AG10803 (cell line): Measurements from ENCODE around the gene SMYD5.
"Not testable (repeated sequence)": the region's sequence is repeated elsewhere in the genome, so short reads cannot be mapped to it uniquely, and the experiment has no call there.

Source experiments
- DNase-seq: peaks from one replicate; pipeline ENCODE4 v3.0.0; 2010; ENCODE audit warnings: low read depth
- H3K4me3 ChIP-seq: 2 replicates; pipeline ENCODE4 v1.5.1; 2011; ENCODE audit warnings: mild to moderate bottlenecking, low read length, control low read depth
- TF ChIP-seq, protein P1 (sequence below): conservative IDR thresholded peaks from 2 replicates; pipeline ENCODE4 v1.5.1; 2011; ENCODE audit warnings: mild to moderate bottlenecking, low read length, control low read depth, inconsistent platforms

SMYD5 gene

DNA sequence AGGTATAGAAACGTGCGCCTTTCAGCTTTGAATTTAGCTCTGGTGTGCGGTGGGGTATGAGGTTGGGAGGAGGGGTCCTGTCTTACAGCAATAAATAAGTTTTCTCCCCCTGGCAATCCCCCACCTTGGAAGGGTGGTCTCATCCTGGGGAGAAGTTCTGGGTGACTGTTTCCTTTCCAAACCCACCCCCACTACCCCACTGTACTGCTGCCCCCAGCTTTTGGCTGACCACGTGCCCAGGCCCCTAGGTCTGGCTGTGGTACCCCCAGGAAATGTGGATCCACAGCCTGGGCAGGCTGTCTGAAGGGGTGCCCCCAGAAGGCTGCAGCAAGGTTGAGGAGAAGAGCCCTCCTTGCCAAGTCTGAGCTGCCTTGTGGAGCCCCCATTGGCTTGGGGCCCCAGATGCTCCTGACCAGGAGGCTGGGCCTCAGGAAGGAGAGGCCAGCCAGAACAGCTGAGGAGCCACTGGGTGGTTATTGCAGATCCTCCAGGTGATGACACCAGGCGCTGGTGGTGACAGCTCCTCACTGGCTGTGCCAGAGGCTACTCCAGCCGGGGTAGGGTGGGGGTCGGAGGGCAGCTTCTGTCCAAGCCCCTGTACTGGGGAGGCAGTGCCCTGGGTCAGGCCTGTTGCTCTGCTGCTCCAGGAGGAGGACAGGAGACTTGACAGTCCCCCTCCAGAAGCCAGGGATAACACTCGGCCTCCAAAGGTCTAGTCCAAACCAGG, 44.3 kb downstream of the SMYD5 start:
- TF ChIP-seq, protein P1, sequence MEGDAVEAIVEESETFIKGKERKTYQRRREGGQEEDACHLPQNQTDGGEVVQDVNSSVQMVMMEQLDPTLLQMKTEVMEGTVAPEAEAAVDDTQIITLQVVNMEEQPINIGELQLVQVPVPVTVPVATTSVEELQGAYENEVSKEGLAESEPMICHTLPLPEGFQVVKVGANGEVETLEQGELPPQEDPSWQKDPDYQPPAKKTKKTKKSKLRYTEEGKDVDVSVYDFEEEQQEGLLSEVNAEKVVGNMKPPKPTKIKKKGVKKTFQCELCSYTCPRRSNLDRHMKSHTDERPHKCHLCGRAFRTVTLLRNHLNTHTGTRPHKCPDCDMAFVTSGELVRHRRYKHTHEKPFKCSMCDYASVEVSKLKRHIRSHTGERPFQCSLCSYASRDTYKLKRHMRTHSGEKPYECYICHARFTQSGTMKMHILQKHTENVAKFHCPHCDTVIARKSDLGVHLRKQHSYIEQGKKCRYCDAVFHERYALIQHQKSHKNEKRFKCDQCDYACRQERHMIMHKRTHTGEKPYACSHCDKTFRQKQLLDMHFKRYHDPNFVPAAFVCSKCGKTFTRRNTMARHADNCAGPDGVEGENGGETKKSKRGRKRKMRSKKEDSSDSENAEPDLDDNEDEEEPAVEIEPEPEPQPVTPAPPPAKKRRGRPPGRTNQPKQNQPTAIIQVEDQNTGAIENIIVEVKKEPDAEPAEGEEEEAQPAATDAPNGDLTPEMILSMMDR, result no peak
- no peak for DNase-seq
- H3K4me3 ChIP-seq, result no peak overlapping the region

DNA sequence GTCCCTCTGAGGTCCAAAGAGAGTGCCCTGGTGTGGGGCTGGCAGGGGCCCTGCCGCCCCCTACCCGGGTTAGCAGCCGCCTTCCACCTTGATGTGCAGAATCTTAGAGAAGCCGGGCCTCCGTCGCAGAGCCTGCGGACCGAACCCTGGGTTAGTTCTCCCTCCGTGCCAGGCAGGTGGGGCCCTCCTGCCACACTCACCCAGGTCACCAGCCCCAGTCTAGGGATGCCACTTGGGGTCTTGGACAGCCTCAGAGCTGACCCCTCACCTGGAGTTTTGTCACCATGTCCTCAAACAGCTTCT, 44.8 kb downstream of the SMYD5 start:
- TF ChIP-seq, protein P1, result no peak

DNA sequence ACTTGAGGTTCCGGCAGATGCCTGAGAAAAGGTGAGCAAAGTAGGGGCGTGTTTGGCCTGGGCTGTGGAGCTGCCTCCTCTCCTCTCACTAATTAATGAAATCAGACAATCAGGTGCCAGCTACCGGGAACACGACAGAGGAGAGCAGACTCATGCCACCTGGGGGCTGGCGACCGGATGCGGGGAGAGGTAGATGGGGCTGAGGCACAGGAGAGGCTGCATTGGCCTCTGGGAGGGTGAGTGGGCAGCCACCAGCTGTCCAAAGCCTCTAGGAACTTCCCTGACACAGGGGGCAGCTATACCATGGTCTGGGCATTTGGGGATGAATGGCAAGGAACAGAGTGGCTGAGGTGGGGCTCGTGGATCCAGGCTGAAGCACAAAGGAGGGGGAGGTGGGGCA, 45.2 kb downstream of the SMYD5 start:
- TF ChIP-seq, protein P1, result no peak
- H3K4me3 ChIP-seq, result no peak overlapping the region
- DNase-seq, result no peak

More for the DNA sequence above, 44.8 kb downstream of the SMYD5 start:
- H3K4me3 ChIP-seq, result no peak overlapping the region
- no peak for DNase-seq

DNA sequence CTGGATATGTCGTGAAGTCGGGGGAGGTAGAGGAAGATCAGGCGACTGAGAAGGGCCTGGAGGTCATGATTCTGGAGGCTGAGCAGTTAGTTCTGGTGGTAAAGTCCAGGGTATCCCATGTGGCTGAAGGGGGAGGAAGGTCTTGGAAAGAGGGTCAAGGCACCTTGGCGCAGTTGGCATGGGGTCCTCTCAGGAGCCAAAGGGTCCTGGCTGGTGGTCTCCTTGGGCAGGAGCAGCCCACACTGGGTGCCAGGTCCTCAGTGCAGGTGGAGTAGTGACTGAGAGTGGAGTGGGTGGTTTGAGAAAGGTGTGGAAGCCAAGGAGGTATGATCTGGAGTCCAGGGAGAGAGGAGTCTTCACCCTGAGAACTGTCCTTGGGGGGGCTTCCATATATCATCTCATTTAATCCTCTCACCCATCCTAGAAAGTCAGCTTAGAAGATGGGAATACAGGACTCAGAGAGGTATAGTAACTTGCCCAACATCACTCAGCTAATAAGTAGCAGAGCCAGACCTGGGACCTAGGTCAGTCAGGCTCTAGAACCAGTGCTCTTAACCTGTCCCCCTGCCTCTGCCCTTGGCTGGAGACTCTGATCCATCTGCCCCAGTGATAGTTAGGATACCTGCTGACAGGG, 45.8 kb downstream of the SMYD5 start:
- DNase-seq, result no peak
- H3K4me3 ChIP-seq, result no peak overlapping the region
- TF ChIP-seq, protein P1, result no peak

DNA sequence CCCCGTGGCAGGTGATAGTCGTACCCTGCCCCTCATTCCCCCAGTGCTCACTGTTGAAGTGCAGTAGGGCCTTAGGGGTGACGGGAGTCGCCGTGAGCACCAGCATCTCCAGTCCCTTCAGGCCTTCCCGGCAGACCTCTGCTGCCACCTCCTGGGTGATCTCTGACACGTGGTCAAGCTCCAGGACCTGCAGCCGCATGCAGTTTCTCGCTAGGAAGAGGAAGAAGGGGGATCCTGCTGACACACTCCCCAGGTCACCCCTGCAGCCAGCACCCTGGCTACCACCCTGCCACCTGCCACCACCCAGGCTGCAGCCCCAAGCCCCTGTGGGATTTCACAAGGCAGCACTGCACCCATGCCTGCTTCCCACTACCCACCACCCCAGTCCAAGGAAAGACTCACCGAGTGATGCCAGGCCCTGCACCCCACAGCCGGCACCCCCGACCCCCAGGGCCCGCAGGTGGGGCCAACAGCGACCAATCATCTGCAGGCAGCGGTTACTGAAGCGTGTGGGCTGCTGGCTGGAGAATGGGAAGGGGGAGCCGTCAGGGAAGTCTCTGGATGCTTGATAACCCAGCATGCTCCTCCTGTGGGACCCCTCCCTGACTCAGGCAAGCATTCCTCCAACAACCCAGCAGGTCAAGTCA, 46.4 kb downstream of the SMYD5 start:
- TF ChIP-seq, protein P1, result peak; percentile 67
- DNase-seq, result peak; percentile 52

DNA sequence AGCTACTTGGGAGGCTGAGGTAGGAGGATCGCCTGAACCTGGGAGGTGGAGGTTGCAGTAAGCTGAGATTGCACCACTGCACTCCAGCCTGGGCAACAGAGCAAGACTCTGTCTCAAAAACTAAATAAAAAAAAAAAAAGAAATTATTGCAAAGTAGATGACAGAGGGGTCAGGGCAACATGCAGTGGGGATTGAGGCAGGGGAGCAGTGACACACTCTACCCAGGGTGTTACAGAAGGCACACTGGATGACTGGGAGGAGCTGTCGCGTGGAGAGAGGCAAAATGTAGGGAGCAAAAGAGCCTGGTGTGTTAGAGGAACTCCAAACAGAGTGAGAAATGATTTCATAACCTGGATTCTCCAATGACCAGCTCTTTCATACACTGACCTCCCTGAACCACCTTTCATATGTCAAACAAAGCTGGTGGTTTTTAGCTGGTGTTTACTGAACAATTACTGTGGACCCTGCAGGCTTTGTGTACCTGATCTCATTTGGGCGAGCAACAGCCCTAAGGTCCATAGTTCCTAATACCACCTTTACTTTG, 48.1 kb downstream of the SMYD5 start:
- DNase-seq, result no peak
- TF ChIP-seq, protein P1, result no peak

More for the DNA sequence above, 46.4 kb downstream of the SMYD5 start:
- no peak overlapping the region for H3K4me3 ChIP-seq

DNA sequence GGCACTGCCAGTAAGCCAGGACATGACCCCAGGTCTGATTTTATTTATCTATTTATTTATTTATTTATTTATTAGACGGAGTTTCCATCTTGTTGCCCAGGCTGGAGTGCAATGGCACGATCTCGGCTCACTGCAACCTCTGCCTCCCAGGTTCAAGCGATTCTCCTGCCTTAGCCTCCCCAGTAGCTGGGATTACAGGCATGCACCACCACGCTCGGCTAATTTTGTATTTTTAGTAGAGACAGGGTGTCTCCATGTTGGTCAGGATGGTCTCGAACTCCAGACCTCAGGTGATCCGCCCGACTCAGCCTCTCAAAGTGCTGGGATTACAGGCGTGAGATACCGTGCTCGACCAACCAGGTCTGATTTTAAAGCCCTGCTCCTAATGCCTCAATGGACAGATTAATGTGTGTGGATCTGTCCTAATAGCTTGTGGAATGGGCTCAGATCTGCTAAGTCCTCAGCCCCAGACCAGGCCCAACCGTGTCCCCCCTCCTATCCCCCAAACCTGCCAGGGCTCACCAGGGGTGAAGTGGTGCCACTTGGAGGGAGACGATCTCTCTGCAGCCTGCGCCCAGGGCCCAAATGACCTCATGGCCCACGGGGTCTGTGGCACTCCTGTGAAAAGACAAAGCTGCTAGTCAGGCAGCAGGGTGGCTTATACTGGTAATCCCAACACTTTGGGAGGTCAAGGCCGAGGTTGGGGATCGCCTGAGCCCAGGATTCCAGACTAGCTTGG, 48.8 kb downstream of the SMYD5 start:
- DNase-seq, H3K4me3 ChIP-seq: not testable (repeated sequence)

More for the DNA sequence above, 48.1 kb downstream of the SMYD5 start:
- H3K4me3 ChIP-seq, result no peak overlapping the region
